Measurements from ENCODE around the gene PIGL.

The PIGL gene

DNA sequence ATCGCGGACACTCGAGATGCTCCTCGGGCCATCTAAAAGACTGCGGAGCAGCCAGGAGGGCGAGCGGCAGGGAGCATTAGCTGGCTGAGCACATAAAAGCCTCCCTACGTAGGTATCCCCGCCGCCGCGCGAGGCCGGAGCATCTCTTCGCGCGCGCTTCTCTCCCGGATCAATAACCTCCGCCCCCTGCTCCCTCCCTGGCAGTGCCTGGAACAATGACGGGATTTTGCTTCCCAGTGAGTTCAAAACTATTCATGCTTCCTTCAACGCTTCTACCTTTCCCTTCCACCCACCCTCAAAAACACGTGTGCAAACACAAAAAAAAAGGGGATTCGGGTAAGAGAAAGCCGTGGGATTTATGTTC, 135.3 kb downstream of the PIGL start:
- Mint-ChIP-seq H3K27ac (no peak overlapping the region), H3K4me1 (ENCODE audit: low read depth) (peaks cover 17% of the 10 kb centered on the region), H3K4me3 (peak overlapping the region; percentile 90), H3K9me3 (no peaks in the 10 kb centered on the region), H3K36me3 (ENCODE audit: low read depth) (peaks cover 5% of the 10 kb centered on the region), H3K27me3 (ENCODE audit: low read depth) (peaks cover 16% of the 10 kb centered on the region)
- peak; percentile 25 for DNase-seq (ENCODE audit: low spot score)

DNA sequence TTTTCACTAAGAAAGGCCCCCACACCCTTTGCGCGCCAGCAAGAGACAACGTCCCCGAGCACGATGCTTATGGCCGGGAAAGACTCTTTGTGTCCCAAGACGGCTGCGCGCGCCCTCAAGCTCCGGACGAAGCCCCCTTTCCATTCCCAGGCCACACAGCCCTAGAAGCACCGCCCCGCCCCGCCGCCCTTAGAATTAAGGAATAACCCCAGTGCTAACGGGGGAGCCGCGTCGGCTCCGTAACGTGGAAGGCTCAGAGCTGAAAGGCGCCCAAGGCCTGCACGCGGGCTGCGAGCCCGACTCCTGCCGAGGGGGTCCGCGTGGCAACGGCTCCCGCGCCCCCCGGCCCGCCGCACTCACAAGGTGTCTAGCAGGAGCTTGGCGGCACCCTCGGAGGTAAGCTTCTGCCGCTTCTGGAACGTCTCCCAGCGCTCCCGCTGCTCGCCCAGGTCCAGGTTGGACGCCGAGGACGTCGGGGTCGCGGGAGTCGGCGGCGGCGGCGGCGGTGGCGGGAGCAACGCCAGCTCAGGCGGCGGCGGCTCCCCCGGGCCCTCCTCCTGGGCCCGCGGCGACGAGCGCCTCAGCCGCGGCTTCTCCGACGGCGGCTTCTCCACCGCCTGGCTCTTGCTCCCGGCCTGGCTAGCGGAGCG, 135.8 kb downstream of the PIGL start:
- DNase-seq (ENCODE audit: low spot score) = no peak
- peak overlapping the region; percentile 90 for H3K4me3 Mint-ChIP-seq
- peaks cover 17% of the 10 kb centered on the region for H3K4me1 Mint-ChIP-seq (ENCODE audit: low read depth)
- no peak overlapping the region for H3K27ac Mint-ChIP-seq
- peaks cover 16% of the 10 kb centered on the region for H3K27me3 Mint-ChIP-seq (ENCODE audit: low read depth)
- no peaks in the 10 kb centered on the region for H3K9me3 Mint-ChIP-seq
- peaks cover 3% of the 10 kb centered on the region for H3K36me3 Mint-ChIP-seq (ENCODE audit: low read depth)

DNA sequence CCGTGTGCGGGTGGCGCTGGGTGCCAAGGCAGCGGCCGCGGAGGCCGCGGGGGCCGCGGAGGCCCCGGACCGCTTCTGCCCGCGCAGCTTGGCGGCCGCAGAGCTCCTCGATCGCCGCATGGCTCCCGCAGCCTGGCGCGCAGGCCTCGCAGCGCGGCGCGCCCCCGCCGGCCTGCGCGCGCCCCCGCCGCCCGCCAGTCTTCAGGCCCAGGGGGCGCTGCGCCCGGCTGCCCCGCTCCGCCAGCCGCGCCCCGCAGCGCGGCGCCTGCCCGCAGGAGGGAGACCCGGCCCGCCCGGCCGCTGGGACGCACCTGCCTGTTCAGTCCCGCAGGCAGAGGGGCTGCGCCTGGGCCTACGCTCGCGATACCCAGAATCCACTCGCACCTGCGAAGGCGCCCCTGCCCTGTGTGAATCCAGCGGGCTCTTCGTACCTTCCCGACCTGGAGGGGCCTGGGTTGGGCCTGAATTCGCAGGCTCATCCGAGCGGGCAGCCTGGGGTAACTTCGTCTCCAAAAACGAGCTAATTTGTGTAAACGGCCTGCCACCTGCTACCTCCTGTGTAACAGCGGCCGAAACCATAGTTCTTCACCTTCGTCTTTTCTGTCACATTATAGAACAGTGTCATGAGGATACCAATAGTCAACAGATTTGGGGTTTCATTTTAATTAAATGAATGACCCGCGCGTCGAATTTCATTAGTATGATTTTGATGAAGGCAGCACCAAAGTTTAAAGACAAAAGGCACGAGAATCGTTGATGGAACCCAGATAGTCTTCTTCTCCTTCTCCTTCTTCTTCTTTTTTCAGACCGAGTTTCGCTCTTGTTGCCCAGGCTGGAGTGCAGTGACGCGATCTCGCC, 136.5 kb downstream of the PIGL start, which contains the start of gene CENPV:
Gene CENPV, minus strand, starts transcription at position 153 of the 858 bp plus-strand sequence. Its CDS starts 33 bp downstream, at position 120.
- Mint-ChIP-seq H3K9me3 (no peaks in the 10 kb centered on the region), H3K4me1 (ENCODE audit: low read depth) (peaks cover 17% of the 10 kb centered on the region), H3K27ac (peak within 1 kb of the TSS; percentile 36), H3K27me3 (ENCODE audit: low read depth) (peaks cover 21% of the 10 kb centered on the region), H3K36me3 (ENCODE audit: low read depth) (peaks cover 3% of the 10 kb centered on the region), H3K4me3 (peak within 1 kb of the TSS; percentile 90)
- DNase-seq (ENCODE audit: low spot score) = peak; percentile 62

DNA sequence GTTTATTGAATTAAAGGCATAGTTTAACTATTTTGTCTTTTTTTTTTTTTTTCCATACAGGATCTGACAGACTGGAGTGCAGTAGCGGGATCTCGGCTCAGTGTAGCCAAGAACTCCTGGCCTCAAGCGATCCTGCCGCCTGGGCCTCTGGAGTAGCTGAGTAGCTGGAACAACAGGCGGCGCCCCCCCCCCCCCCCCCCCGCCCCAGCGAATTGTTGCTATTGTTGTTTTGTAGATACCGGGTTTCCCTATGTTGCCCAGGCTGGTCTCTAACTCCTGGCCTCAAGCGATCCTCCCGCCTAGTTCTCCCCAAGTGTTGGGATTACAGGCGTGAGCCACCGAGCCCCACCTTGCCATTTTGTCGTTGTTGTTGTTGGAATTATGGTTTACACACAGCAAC, 137.6 kb downstream of the PIGL start:
- H3K4me3 Mint-ChIP-seq = peak overlapping the region; percentile 26
- H3K36me3 Mint-ChIP-seq (ENCODE audit: low read depth) = no peaks in the 10 kb centered on the region
- H3K27me3 Mint-ChIP-seq (ENCODE audit: low read depth) = peaks cover 21% of the 10 kb centered on the region
- DNase-seq (ENCODE audit: low spot score) = no peak
- H3K27ac Mint-ChIP-seq = no peak overlapping the region
- peaks cover 17% of the 10 kb centered on the region for H3K4me1 Mint-ChIP-seq (ENCODE audit: low read depth)
- H3K9me3 Mint-ChIP-seq = no peaks in the 10 kb centered on the region

DNA sequence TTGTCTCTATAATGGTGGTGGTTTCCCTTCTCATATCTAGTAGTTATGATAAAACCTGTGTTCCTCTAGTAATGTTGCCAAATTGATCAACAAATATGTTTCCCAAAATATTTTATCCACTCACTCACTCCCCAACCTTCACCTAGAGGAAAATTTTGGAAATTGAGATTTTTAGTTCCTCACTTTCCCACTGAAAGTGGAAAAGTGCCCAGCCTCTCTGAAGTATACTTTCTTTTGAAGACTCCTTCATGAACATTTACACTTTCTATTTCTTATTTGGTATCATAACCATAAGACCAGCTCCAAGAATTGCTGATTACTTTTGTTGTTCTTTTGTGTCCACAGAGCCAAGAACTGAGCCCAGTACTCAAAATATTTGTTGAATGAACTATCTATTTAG, 141.4 kb downstream of the PIGL start:
- H3K27me3 Mint-ChIP-seq (ENCODE audit: low read depth) = peaks cover 18% of the 10 kb centered on the region
- peaks cover 4% of the 10 kb centered on the region for H3K4me1 Mint-ChIP-seq (ENCODE audit: low read depth)
- H3K4me3 Mint-ChIP-seq = no peak overlapping the region

DNA sequence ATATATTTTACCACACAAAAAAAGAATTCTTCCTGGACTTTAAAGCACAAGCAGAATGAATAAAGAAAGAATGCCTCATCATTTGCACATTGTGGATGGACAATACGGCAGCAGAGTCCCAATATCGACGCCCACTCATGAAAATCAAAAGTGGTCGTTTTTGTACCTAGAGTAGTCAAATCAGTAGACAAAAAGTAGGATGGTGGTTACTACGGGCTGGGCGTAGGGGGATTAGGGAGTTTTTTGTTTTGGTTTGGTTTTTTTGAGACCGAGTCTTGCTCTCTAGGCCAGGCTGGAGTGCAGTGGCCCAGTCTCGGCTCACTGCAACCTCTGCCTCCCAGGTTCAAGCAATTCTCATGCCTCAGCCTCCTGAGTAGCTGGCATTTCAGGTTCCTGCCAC, 144.9 kb downstream of the PIGL start:
- Mint-ChIP-seq H3K36me3 (ENCODE audit: low read depth) (no peaks in the 10 kb centered on the region), H3K27ac (no peak overlapping the region), H3K9me3 (no peaks in the 10 kb centered on the region), H3K27me3 (ENCODE audit: low read depth) (peaks cover 8% of the 10 kb centered on the region), H3K4me1 (ENCODE audit: low read depth) (no peaks in the 10 kb centered on the region), H3K4me3 (no peak overlapping the region)
- DNase-seq (ENCODE audit: low spot score) = no peak

More for the DNA sequence above, 141.4 kb downstream of the PIGL start:
- Mint-ChIP-seq H3K27ac (no peak overlapping the region), H3K9me3 (no peaks in the 10 kb centered on the region), H3K36me3 (ENCODE audit: low read depth) (no peaks in the 10 kb centered on the region)
- DNase-seq (ENCODE audit: low spot score) = no peak

DNA sequence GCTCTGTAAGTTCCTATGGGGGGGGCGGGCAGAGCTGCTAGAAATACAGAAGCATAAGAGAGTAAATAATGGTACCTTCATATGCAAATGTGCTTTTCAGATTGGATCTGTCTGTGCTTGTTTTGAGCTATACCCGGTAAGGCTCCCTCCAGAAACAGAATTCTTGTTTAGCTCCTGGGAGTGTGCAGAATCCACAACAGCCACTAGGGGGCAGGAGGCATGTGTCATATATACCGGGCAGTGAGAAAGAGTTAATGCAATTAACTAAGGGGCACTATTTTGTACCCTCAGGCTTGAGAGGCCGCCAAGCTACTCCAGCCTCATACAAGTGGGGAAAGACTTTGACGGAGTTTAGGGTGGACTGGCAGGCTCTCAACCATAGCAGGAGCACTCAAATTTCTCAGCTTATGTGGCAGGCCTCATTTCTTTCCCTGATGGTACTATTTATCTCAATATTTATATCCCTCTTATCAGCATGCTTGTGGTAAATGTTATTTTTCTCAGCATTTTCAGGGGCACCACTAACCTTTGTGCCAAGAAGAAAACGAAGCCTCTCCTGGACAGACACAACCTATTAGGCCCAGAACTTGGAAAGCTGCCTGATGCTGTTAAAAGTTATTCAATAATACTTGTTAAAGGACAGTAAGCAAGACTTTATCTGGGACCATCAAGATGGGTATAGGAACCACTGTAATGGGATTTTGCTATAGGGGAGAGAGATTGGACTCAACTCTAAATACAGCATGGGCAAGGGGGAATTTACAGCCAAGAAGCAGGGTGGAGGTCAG, 146.9 kb downstream of the PIGL start:
- H3K27me3 Mint-ChIP-seq (ENCODE audit: low read depth) = no peaks in the 10 kb centered on the region
- no peak overlapping the region for H3K4me3 Mint-ChIP-seq
- H3K9me3 Mint-ChIP-seq = no peaks in the 10 kb centered on the region
- H3K4me1 Mint-ChIP-seq (ENCODE audit: low read depth) = no peaks in the 10 kb centered on the region
- H3K27ac Mint-ChIP-seq = no peak overlapping the region
- DNase-seq (ENCODE audit: low spot score) = peak; percentile 63
- no peaks in the 10 kb centered on the region for H3K36me3 Mint-ChIP-seq (ENCODE audit: low read depth)

DNA sequence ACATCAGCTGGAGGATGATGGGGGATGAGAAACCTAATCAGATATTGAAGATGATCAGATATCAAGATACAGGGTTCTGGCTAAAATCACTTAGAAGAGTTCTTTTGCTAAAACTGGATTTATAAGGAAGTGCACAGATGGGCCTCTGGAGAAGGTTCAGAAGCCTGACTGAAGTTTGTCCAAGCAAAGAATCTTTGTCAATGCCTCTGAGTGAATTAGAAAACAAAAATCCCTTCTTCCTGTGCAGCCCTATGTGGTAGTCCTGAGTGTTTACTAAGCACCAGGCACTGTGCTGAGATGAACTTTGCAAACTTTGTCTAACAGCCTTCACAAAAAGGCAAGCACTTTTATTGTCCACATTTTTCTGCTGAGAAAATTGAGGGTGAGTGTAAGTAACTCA, 147.6 kb downstream of the PIGL start:
- no peak overlapping the region for H3K4me3 Mint-ChIP-seq
- no peaks in the 10 kb centered on the region for H3K4me1 Mint-ChIP-seq (ENCODE audit: low read depth)
- DNase-seq (ENCODE audit: low spot score) = no peak
- no peak overlapping the region for H3K27ac Mint-ChIP-seq
- no peaks in the 10 kb centered on the region for H3K27me3 Mint-ChIP-seq (ENCODE audit: low read depth)
- H3K36me3 Mint-ChIP-seq (ENCODE audit: low read depth) = no peaks in the 10 kb centered on the region
- no peaks in the 10 kb centered on the region for H3K9me3 Mint-ChIP-seq

DNA sequence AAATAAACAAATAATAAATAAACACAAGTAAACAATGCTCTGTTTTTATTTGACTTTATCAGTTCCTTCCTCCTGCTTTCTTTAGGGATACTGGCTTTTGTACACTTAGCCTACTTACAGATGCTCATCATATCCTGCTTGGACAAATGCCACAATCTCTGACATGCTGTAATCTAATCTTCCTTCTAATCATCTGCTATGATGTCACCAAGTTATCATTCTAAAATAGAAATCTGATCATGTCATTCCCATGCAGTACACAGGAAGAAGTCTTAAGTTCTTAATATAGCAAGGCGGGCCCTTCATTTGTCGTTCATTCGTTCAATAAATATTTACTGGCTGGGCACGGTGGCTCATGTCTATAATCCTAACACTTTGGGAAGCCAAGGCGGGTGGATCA, 154.7 kb downstream of the PIGL start:
- Mint-ChIP-seq H3K9me3 (no peaks in the 10 kb centered on the region), H3K36me3 (ENCODE audit: low read depth) (no peaks in the 10 kb centered on the region), H3K4me3 (no peak overlapping the region), H3K4me1 (ENCODE audit: low read depth) (peaks cover 2% of the 10 kb centered on the region), H3K27me3 (ENCODE audit: low read depth) (peaks cover 2% of the 10 kb centered on the region), H3K27ac (no peak overlapping the region)
- DNase-seq (ENCODE audit: low spot score) = no peak

DNA sequence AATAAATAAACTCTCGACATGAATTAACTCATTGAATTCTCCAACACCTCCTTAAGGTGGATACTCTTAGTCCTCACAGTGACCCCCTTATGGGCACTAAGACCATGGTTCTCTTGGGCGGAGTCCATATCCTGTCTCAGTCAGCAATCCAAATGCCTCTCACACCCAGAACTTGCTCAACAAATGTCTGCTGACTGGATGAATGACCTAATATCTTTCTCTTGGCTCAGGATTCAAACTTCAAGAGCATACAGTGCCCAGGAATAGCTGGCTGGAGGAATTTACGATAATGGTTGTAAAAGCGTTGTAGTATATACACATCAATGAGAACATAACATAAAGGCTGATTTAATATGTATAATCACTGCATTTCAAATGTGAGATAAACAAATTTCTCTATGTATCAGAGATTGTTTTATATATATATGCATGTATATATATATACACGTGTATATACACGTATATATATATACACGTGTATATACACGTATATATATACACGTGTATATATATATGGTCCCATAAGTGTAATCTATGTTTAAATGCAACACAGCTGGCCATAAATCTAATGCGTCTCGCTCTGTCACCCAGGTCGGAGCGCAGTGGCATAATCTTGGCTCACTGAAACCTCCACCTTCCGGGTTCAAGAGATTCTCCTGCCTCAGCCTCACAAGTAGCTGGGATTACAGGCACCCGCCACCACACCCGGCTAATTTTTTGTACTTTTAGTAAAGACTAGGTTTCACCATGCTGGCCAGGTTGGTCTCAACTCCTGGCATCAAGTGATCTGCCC, 157.3 kb downstream of the PIGL start:
- no peak for DNase-seq (ENCODE audit: low spot score)
- no peaks in the 10 kb centered on the region for H3K36me3 Mint-ChIP-seq (ENCODE audit: low read depth)
- H3K27ac Mint-ChIP-seq = no peak overlapping the region
- H3K4me3 Mint-ChIP-seq = no peak overlapping the region
- H3K9me3 Mint-ChIP-seq = no peaks in the 10 kb centered on the region
- H3K4me1 Mint-ChIP-seq (ENCODE audit: low read depth) = peaks cover 2% of the 10 kb centered on the region
- peaks cover 2% of the 10 kb centered on the region for H3K27me3 Mint-ChIP-seq (ENCODE audit: low read depth)
